GM20000 (cell line): ENCODE measurements around the gene RAET1E.
"Not testable (repeated sequence)": the region's sequence is repeated elsewhere in the genome, so short reads cannot be mapped to it uniquely, and the experiment has no call there.

Experiments used
- DNase-seq: peaks from one replicate; pipeline ENCODE4 v3.0.0; 2012; ENCODE audit warnings: low spot score
- TF ChIP-seq, protein P1 (sequence below): IDR thresholded peaks from 2 replicates; pipeline ENCODE4 v1.5.1; 2012; ENCODE audit warnings: mild to moderate bottlenecking, control low read depth; ENCODE audit errors: extremely low read depth, missing control alignments

RAET1E gene

DNA sequence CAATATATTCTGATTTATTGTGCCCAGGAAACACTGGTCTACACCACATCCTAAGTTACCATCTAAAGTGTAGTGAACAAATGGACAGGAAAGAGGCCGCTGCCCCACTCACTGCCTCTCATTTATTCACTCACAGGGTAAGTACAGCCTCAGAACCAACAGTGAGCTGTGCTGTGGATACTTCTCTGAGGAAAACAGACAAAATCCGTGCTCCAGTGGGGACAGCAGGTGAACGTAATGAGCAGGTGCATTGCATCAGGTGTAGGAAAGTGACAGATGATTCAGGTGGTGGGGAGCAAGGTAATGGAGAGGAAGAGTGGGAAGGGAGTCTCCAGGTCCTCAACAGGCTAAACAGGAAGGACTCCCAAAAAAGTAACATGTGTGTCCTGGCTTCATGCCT is 35.5 kb upstream of the RAET1E start:
- TF ChIP-seq, protein P1, sequence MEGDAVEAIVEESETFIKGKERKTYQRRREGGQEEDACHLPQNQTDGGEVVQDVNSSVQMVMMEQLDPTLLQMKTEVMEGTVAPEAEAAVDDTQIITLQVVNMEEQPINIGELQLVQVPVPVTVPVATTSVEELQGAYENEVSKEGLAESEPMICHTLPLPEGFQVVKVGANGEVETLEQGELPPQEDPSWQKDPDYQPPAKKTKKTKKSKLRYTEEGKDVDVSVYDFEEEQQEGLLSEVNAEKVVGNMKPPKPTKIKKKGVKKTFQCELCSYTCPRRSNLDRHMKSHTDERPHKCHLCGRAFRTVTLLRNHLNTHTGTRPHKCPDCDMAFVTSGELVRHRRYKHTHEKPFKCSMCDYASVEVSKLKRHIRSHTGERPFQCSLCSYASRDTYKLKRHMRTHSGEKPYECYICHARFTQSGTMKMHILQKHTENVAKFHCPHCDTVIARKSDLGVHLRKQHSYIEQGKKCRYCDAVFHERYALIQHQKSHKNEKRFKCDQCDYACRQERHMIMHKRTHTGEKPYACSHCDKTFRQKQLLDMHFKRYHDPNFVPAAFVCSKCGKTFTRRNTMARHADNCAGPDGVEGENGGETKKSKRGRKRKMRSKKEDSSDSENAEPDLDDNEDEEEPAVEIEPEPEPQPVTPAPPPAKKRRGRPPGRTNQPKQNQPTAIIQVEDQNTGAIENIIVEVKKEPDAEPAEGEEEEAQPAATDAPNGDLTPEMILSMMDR, result no peak
- DNase-seq, result peak; percentile 3

DNA sequence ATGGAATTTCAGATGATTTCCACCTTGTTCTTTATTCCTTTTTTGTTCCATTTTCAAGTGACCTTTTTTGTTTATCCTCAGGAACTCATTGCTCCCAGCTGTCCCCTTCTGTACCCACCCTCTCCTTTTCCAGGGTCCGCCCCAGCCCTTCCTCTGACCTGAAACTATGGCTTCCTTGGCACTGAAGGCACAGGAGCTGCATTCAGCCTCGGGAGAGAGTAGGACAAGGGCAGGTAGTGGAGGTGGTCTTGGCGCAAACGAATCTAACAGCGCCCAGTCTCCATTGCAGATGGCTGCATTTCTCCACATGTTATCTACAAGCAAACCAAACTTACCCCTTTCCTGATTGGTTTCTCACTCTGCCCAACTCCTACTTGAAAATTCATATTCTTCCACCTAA is 35.1 kb upstream of the RAET1E start:
- DNase-seq, result no peak

DNA sequence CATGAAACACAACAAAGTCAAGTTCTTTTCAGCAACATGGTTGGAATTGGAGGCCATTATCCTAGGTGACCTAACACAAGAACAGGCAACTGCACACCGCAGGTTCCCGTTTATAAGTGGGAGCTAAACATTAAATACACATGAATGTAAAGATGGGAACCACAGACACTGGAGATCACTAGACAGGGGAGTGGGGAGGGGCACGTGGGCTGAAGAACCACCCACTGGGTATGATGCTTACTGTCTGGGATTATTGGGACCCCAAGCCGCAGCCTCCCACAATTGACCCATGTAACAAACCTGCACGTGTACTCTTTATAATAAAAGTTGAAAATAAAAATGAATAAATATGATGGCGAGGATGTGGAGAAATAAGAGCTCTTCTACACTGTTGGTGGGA is 33.6 kb upstream of the RAET1E start:
- no peak for DNase-seq

More for the DNA sequence above, 35.1 kb upstream of the RAET1E start:
- TF ChIP-seq, protein P1, result no peak

DNA sequence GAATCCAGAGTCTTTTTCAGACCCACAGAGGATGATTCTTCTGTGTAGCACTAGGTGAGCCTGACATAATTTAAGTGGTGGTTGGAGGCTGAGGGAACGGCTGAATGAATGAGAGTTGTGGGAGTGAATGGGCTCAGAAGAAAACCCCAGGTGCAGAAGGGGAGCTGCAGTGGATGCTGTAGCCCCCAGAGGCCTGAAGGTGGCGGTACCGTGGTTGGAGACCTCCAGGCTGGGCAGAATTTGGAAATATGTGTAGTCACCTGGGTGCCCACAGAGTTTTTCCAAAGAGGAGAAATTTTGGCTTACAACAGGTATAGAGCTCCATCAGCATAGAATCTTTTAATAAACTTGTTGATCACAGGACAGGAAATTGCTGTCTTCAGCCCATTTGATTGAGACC is 31.5 kb upstream of the RAET1E start:
- TF ChIP-seq, protein P1, result no peak
- DNase-seq, result no peak

More for the DNA sequence above, 33.6 kb upstream of the RAET1E start:
- TF ChIP-seq, protein P1, result no peak

DNA sequence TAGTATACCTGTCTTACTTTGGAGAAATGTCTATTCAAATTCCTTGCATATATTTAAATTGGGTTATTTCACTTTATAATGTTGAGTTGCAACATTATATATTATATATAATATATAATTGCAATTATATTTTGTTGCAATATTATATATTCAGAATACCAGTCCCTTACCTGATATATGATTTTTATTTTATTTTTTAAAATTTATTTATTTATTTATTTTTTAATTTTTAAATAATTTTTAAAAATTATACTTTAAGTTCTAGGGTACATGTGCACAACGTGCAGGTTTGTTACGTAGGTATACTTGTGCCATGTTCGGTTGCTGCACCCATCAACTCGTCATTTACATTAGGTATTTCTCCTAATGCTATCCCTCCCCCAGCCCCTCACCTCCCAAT is 29.1 kb upstream of the RAET1E start:
- not testable (repeated sequence) for DNase-seq

DNA sequence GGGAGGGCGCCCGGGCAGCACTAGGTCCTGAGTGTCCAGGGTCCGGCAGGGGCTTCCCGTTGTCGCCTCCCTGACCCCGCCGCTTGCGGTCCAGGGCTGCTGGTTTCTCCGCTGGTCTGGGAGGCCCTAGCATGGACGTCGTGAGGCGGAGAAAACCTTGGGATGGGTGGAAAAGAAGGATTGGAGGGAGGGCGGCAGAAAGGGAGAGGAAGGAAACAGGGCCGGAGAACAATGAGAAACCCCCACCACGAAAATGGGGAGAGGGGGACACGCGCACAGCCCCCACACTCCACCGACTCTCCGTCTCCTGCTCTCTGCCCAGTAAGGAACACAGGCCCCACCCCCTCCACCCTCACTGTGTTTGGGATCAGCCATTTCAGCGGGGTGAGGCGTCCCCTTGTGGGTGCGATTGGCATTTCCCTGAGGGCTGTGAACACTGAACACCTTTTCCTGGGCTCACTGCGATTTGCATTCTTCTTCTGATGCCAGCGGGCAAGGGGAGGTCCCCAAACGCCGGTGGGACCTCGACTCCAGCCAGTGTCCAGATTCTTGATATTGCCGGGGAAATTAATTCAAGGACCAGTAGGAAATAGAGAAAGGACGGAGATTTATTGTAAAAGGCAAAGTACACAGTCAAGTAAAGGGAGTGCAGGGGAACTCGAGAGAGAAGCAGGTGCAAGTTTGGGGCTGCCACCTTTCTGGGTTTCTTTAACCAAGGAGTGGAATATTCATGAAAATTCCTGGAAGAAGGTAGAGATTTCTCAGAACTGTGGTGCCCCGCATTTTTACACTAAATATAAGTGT is 28.3 kb upstream of the RAET1E start:
- DNase-seq, result no peak
- TF ChIP-seq, protein P1, result peak; percentile 24

DNA sequence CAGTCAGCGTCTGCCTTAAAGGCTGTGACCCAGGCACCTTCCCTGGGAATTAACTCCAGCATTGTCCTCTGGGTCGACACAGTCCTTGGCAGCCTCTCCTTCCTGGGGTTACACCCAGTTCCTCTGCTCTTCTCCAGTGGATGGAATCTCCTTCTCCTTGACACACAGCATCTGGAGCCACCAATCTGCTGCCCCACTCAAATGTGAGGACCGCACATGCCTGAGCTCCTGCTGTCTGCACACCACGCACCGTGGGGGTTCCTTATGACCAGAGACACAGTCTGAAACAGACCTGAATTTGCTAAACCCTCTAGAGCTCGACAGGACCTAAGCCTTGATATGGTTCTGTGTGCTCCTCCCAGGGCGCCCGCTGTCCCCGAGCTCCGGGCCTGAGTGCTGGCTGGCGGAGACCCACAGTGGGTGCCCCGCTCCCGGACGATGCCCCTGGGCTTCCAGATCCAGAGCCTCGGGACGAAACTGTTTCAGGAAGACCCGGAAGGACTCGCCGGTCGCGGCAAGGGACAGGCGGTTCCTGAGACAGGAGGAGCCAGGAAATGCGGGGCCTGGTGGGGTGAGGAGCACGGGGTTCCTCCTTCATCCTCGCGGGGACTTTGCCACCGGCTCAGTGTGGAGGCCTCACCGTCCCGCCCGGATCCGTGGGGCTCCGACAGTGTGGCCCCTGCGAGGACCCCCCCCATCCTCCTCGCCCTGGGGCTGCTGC is 27.5 kb upstream of the RAET1E start:
- TF ChIP-seq, protein P1, result no peak
- DNase-seq, result no peak

DNA sequence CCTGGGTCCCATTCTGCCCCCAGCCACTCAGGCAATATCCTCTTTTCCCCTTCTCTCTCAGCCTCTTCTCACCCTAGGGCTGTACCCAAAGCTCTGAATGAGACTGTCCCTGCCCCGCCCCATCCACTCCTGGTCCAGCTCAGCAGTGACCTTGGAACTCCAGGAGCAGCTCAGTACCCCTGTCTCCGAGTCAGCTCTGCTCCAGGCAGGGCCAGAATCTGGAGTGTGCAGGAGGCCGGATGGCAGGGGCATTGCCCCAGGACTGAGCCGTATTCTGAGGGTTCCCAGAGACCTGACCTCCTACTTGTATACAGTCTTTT is 27.0 kb upstream of the RAET1E start:
- no peak for DNase-seq
- TF ChIP-seq, protein P1, result no peak
